Measurements from ENCODE around the gene TTC3.

DNA sequence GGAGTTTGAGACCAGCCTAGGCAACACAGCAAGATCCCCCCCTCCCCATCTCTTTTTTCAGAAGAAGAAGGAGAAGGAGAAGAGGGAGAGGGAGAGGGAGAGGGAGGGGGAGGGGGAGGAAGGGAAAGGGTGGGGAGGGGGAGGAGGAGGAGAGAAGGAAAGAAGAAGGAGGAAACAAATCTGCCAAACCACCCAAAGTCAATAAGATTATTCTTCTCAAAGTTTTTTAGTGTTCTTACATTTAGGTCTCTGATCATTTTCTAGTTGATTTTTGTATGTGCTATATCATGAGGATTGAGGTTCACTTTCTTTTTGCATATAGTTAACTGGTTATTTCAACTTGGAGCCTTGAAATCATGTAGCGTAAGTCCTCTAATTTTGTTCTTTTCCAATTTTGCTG, 137.7 kb downstream of the TTC3 start:
- TF ChIP-seq GATA3 (IDR thresholded peaks at IDR 0.05; ENCODE audit: low read depth, low read length) (no peak), GATA2 (IDR thresholded peaks at IDR 0.05; ENCODE audit: low read depth, low read length) (no peak)
